HCT116 (cell line): ENCODE results near the gene BLOC1S6.

Experiments used
- CTCF ChIP-seq, 3 experiments: fragments of 200-600 bp in 1 of 3; sonication (generic) in 1 of 3; IDR thresholded peaks in 2 of 3; conservative IDR thresholded peaks in 1 of 3; 2 replicates each; pipeline ENCODE4 v1.5.1; 2012 to 2017; ENCODE audit warnings: low read depth in 2 of 3, low read length in 2 of 3, antibody characterized with exemption in 1 of 3, borderline replicate concordance in 1 of 3, control low read depth in 1 of 3, mild to moderate bottlenecking in 1 of 3, mixed read lengths in 1 of 3, mixed run types in 1 of 3, moderate library complexity in 1 of 3; ENCODE audit not compliant: insufficient read depth in 1 of 3
- EZH2 ChIP-seq: fragments of 200-600 bp; sonication (generic); IDR thresholded peaks from 2 replicates; pipeline ENCODE4 v1.6.1; 2017; ENCODE audit warnings: antibody characterized with exemption, mixed run types
- EZH2phosphoT487 ChIP-seq: fragments of 200-600 bp; IDR thresholded peaks from 2 replicates; pipeline ENCODE4 v1.6.1; 2018; ENCODE audit warnings: antibody characterized with exemption, borderline replicate concordance
- POLR2A ChIP-seq: IDR thresholded peaks from 2 replicates; pipeline ENCODE4 v1.7.0; 2011; ENCODE audit warnings: borderline replicate concordance; ENCODE audit not compliant: insufficient read depth, insufficient read length; ENCODE audit errors: extremely low read depth
- POLR2AphosphoS5 ChIP-seq: IDR thresholded peaks from 2 replicates; pipeline ENCODE4 v1.6.1; 2011; ENCODE audit warnings: mild to moderate bottlenecking, low read depth, low read length, moderate library complexity
- REST ChIP-seq: IDR thresholded peaks from 2 replicates; pipeline ENCODE4 v1.6.1; 2012; ENCODE audit warnings: low read depth
- TCF7L2 ChIP-seq: IDR thresholded peaks from 2 replicates; pipeline ENCODE4 v1.7.0; 2011; ENCODE audit warnings: borderline replicate concordance, inconsistent platforms; ENCODE audit not compliant: insufficient read depth, insufficient read length; ENCODE audit errors: extremely low read depth
- YY1 ChIP-seq: IDR thresholded peaks from 2 replicates; pipeline ENCODE4 v1.6.1; 2011; ENCODE audit warnings: low read length, low read depth, moderate library complexity, mild to moderate bottlenecking; ENCODE audit not compliant: insufficient replicate concordance; ENCODE audit errors: extremely low read depth
- TF ChIP-seq, protein P1 (sequence below): IDR thresholded peaks from 2 replicates; pipeline ENCODE4 v1.6.1; 2012

DNA sequence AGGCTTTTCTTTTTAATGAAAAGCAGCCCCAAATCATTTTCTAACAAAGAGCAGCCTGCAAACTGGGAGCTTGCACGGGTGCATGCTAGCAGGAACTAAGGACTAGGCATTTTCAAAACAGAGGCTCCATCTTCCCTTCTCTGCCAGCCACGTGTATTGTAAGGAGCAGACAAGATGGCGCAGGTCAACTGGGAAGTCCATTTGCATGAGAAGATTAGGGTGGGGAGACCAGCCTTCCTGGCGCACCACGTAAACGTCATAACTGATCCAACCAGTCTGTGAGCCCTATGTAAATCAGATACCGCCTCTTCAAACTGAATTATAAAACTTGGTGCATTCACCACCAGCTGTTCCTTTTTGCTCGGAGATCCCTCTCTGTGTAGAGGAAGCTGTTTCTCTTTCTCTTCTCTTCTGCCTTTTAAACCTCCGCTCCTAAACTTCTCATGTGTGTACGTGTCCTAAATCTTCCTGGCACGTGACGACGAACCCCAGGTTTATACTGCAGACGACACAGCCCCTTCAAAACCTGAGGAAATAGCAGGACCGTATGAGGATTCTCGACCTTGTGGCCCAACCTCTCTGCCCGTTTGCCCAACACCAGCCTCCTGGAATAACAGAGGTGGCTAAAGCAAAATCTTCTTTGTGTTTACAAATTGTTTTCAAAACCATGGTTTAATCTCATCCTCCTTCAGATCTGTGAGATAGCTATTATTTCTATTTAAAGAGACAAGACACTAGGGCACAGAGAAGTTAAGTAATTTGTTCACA is 38.2 kb upstream of the BLOC1S6 start:
- TF ChIP-seq CTCF (IDR thresholded peaks at IDR 0.05 in 2 of 3, conservative IDR thresholded peaks at IDR 0.05 in 1 of 3; ENCODE audit: borderline replicate concordance in 1 of 3, insufficient read depth in 1 of 3, low read depth in 2 of 3, low read length in 2 of 3) = no peak
- no peak for TF ChIP-seq EZH2
- TF ChIP-seq, protein P1, sequence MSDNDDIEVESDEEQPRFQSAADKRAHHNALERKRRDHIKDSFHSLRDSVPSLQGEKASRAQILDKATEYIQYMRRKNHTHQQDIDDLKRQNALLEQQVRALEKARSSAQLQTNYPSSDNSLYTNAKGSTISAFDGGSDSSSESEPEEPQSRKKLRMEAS = no peak
- TF ChIP-seq POLR2AphosphoS5 = no peak
- TF ChIP-seq POLR2A = no peak
- no peak for TF ChIP-seq REST
- no peak for TF ChIP-seq EZH2phosphoT487
- TF ChIP-seq YY1 = no peak
- no peak for TF ChIP-seq TCF7L2
